Activated CD8-positive, alpha-beta memory T cell treated with anti-CD3 and anti-CD28 coated beads, Interleukin-2, amount 50 U/mL, for 48 hours (primary cell): Measurements from ENCODE around the gene DNAJC28.
"Not testable (repeated sequence)": the region's sequence is repeated elsewhere in the genome, so short reads cannot be mapped to it uniquely, and the experiment has no call there.

Experiments used
- DNase-seq: peaks from one replicate; pipeline ENCODE4 v3.0.0-alpha.2; 2020

Gene DNAJC28

GRCh38 chr21:33491373-33492102, at the start of gene DNAJC28:
TSS of gene DNAJC28 (minus strand) at chr21:33491716. CDS start at chr21:33489393, 2,323 bp downstream.
- DNase-seq: peak; percentile 96

GRCh38 chr21:33541105-33541711, 49.7 kb upstream of the DNAJC28 start:
- DNase-seq: no peak

GRCh38 chr21:33540711-33541104, 49.2 kb upstream of the DNAJC28 start:
- no peak for DNase-seq

- DNase-seq: no peak
Observed at GRCh38 chr21:33539616-33540015, 48.1 kb upstream of the DNAJC28 start.

DNA sequence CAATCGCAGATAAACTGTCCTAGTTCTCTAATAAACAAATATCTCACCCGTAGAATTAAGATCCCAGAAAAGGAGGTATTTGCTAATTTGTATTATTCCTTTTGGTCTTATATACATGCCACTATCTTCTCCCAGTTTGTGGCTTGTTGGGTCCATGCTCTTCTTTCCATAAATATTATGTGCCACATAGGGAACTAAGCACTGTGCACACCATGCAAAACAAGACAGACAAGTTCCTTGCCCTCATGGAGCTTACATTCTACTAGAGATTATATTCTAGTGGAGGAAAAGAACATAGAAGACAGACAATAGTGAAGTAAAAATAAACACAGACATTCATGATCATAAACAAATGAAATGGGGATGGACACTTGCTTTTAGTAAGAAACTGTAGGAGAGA, 45.7 kb upstream of the DNAJC28 start:
- no peak for DNase-seq

DNA sequence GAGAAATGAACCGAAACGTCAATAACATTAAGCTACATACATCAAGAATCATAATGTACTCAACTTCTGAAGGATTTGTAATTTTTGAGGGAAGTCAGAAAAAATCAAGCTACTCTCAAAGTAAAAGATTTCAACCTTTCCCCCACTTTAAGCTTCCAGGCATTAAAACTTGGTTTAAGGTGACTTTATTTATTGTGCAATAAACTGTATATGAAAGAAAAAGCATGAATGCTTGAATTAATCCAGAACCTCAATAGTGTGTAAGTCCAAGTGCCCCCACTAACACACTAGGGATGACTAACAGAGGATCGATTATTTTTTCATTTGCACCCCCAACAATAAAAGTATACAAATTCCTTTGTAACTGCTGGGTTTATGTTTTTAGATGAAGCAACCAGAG, 39.5 kb upstream of the DNAJC28 start:
- no peak for DNase-seq

DNA sequence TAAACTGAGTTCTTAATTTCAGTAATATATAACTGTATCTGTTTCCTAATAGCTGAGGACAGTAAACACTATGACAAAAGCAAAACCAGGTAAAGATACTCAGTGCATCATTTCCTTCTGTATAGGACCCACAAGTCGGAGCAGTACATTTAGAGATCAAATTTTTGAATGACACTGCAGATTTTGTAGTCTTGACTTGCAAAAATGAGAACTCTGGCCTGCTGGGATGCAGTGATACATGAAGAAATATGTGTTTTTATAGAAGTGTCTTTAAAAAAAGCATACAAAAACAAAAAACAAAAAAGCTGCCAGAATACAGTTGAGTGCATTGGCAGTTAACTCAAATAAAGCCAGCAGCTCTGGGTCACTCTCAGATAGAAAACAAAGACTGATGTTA, 31.4 kb upstream of the DNAJC28 start:
- DNase-seq: no peak

GRCh38 chr21:33522297-33522952, 30.9 kb upstream of the DNAJC28 start:
- no peak for DNase-seq

- DNase-seq: no peak
Observed at GRCh38 chr21:33518899-33519298, 27.4 kb upstream of the DNAJC28 start.

DNA sequence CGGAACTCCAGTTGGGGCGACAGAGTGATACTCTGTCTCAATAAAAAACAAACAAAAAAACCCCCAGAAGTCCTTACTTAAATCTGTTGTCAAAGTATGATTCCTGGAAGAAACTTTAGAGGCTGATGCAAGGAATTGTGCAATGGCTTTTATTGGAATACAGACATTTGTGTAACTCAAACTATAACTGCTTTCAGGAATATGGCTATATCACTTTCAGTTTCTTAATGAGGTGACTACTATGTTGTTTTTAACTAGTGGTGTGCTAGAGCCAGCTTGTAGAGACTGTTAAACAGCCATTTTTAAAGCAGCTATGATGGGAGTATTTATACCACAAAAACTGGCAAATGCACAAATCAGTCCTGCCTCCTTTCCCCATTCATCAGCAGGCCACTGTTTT, 22.7 kb upstream of the DNAJC28 start:
- no peak for DNase-seq

DNA sequence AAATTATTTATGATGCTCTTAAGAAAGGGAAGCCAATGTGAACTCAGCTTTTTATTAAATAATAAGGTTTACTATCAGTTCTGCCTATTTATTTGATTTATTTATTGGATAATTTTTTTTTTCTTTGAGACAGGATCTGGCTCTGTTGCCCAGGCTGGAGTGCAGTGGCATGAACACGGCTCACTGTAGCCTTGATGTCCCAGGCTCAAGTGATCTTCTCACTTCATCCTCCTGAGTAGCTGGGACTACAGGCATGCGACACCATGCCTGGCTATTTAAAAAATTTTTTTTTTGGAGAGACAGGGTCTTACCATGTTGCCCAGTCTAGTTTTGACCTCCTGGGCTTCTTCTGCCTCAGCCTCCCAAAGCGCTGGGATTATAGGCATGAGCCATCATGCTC, 21.0 kb upstream of the DNAJC28 start:
- DNase-seq: no peak

GRCh38 chr21:33511639-33512038, 20.1 kb upstream of the DNAJC28 start:
- no peak for DNase-seq

GRCh38 chr21:33510826-33511225, 19.3 kb upstream of the DNAJC28 start:
- no peak for DNase-seq

DNA sequence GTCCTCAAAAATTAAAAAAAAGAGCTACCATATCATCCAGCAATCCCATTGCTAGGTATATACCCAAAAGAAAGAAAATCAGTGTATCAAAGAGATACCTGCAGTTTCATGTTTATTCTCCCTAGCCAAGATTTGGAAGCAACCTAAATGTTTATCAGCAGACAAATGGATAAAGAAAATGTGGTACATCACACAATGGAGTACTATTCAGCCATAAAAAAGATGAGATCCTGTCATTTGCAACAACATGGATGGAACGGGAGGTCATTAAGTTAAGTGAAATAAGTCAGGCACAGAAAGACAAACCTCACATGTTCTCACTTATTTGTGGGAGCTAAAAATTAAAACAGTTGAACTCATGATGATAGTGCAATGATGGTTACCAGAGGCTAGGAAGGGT, 15.5 kb upstream of the DNAJC28 start:
- DNase-seq: not testable (repeated sequence)

- DNase-seq: no peak
Observed at GRCh38 chr21:33505833-33506232, 14.3 kb upstream of the DNAJC28 start.

DNA sequence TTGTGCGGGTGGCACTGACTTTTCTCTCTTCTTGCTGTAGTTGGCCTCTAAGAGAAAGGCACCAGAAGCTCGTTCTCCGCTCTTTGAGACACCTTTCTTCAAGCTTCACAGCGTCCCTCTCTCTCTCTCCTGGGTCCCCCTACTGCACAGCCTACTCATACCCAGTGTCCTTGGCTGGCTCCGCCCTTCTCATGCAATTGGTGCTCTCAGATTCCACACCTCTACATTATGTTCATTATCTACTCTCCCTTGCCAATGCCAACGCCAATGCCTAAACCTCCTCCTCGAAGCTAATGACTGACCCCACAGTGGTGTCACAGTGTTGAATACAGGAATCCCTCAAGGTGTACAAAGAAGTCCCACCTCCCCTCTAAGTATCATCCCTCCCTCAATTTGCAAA, 4.8 kb upstream of the DNAJC28 start:
- no peak for DNase-seq

DNA sequence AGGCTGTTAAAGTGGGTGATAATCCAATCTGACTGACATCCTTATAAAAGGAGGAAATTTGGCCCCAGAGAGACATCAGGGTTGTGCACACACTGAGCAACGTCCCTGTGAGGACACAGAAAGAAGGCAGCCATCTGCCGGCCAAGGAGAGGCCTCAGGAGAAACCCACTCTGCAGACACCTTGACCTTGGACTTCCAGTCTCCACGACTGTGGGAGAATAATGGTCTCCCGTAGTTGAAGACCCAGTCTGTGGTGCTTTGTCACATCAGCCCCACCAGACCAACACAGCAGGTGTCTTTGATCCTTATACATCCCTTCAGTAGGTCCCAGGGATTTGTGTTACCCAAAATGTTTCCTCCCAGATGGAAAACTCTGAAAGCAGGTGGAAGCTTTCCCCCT, 4.2 kb upstream of the DNAJC28 start:
- DNase-seq: no peak

DNA sequence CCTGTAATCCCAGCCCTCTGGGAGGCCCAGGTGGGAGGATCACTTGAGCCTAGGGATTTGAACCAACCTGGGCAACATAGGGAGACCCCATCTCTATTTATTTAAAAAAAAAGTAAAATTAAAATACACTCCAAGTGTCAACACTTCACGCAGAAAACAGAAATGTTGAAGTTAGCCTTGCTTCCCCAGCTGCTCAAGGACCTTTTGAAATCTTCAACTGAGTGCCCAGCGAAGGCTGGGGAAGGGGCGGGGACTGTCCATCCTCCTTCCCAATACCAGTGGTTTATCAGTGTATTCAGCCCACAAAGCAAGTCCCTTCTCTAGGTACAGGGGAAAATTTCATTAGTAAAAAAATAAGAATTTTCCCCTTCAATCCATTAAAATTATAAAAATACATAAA, 2.2 kb upstream of the DNAJC28 start:
- no peak for DNase-seq

DNA sequence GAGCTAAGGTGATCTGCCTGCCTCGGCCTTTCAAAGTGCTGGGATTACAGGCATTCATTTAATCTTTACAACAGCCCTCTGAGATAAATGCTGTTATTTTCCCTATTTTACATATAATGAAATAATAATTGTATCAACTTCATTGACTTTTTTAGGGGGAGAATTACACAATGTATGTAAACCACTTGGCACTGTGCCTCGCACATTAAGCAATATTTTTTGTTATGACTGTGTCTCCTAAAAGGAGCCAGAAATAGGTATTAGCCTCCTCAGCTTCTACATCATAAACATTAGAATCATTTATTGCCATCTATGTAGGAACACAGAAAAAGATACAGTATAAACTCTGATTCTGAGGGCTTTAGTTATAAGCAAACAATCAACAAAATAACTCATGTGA, 1.1 kb upstream of the DNAJC28 start:
- no peak for DNase-seq

DNA sequence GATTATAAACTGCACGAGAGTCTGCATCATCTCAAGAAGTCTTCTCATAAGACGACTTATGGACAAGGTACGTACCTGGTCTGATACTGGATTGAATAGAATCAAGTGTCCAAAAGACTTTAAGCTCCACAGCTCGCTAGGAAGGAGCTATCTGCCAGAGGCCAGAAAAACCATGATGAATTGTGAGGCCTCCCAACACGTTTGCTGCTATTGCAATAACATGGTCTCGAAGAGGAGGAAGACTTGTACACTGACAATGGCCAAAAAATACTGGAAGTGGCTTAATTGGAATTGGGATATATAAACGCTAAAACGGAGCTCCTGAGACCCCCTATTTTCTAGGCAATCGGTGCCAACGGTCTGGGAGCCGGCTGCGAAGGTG, 534 bp downstream of the DNAJC28 start:
- DNase-seq: no peak

DNA sequence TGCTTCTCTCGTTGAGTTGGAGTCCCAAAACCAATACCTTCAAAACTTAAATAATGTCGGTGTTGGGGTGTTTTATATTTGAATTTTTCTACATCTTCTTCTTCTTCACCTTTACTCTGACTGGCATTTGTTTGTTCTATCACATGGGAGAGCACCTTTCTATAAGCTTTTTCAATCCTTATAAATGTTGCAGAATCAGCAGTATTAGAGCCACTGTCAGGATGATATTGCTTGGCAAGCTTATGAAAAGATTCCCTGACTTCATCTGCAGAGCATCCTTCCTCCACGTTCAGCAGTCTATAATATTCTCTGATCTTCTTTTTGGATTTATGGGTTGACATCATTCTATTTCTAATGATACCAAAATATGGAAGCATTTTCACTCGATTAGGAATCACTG, 2.6 kb downstream of the DNAJC28 start:
- DNase-seq: no peak

DNA sequence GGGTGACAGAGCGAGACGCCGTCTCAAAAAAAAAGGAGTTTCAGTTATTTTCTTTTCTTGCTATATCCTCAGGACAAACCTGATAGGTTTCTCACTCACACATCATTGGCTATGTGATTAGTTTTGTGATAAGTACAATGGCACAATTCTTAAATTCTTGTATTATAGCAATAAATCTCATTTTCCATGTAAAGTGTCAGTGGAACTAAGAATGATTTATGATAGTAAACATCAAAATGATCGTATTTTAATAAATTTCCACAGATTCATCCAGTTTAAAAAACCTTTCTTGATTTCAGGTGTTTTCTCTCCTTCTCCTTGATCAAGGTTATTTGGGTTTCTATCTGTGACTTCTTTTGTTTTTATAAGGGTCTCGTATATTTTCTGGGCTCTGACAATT, 3.5 kb downstream of the DNAJC28 start:
- DNase-seq: no peak

- no peak for DNase-seq
Observed at GRCh38 chr21:33481314-33481943, 10.1 kb downstream of the DNAJC28 start.
